Measurements from ENCODE around the gene SMCO4.

- no peak for TF ChIP-seq CTCF (conservative IDR thresholded peaks at IDR 0.05)
- TF ChIP-seq EZH2 (IDR thresholded peaks at IDR 0.05; ENCODE audit: low read depth) = no peak
Observed at GRCh38 chr11:93591247-93591898, 48.2 kb upstream of the SMCO4 start.
